Endothelial cell (in vitro differentiated cells): ENCODE results near the gene C1QA. TPM values are rescaled to one million over a fixed set of nuclear protein-coding genes. Genes with fewer than 3 reads are reported as not detected.
A peak's percentile ranks its signal among the peaks of the same experiment; 100 is the strongest.
"Not testable (repeated sequence)": the region's sequence is repeated elsewhere in the genome, so short reads cannot be mapped to it uniquely, and the experiment has no call there.

Experiments used
- DNase-seq: peaks from one replicate; pipeline ENCODE4 v3.0.0; 2021; ENCODE audit warnings: low spot score
- H3K27ac Mint-ChIP-seq: one replicate; pipeline ENCODE4 v1.8.0; 2021; ENCODE audit warnings: mixed read lengths, inconsistent platforms; ENCODE audit not compliant: unreplicated experiment
- H3K27me3 Mint-ChIP-seq: one replicate; pipeline ENCODE4 v1.8.0; 2021; ENCODE audit warnings: mild to moderate bottlenecking, moderate library complexity, mixed read lengths, inconsistent platforms; ENCODE audit not compliant: unreplicated experiment
- H3K36me3 Mint-ChIP-seq: one replicate; pipeline ENCODE4 v1.8.0; 2021; ENCODE audit warnings: mild to moderate bottlenecking, low read depth, mixed read lengths, inconsistent platforms; ENCODE audit not compliant: unreplicated experiment
- H3K4me1 Mint-ChIP-seq: one replicate; pipeline ENCODE4 v1.8.0; 2021; ENCODE audit warnings: mild to moderate bottlenecking, mixed read lengths, inconsistent platforms; ENCODE audit not compliant: unreplicated experiment
- H3K4me3 Mint-ChIP-seq: one replicate; pipeline ENCODE4 v1.8.0; 2021; ENCODE audit warnings: mild to moderate bottlenecking, mixed read lengths, inconsistent platforms; ENCODE audit not compliant: unreplicated experiment
- H3K9me3 Mint-ChIP-seq: one replicate; pipeline ENCODE4 v1.8.0; 2021; ENCODE audit warnings: mixed read lengths, inconsistent platforms; ENCODE audit not compliant: unreplicated experiment
- CTCF ChIP-seq: fragments of 200-600 bp; sonication (generic); IDR thresholded peaks from one replicate; pipeline ENCODE4 v1.5.0; 2021; ENCODE audit warnings: antibody characterized with exemption; ENCODE audit not compliant: unreplicated experiment
- total RNA-seq: library from RNA; stranded (reverse); fragmentation: NEBNext Ultra II Directional; extraction: Animal tissue kit (Norgen Biotek cat#: 25700); gene quantifications from one replicate; pipeline ENCODE4 v1.2.1, GENCODE V29; 2021; ENCODE audit not compliant: unreplicated experiment

The C1QA gene
- total RNA-seq, 1 donor from 2014 or later: not detected

DNA sequence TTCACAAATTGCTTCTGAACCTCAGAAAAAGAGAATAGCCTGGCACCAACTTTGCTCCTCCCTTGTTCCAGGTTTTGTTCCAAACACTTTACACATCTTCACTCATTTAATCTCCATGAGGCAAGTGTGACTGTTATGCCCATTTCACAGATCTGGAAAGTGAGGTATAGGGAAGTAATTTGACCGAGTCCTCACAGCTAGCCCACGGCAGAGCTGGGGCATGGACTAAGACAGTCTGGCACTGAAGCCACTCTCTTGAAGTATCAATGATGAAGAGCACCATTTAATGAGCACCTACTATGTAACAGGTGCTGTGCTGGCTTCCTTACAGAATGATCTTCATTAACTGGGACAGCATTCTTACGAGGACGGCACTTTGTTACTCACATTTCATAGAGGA lies 35.6 kb downstream of the C1QA start:
- no peaks in the 10 kb centered on the region for H3K4me1 Mint-ChIP-seq
- H3K27ac Mint-ChIP-seq: no peak overlapping the region
- TF ChIP-seq CTCF: no peak
- no peaks in the 10 kb centered on the region for H3K9me3 Mint-ChIP-seq
- DNase-seq: no peak
- no peaks in the 10 kb centered on the region for H3K36me3 Mint-ChIP-seq
- H3K27me3 Mint-ChIP-seq: no peaks in the 10 kb centered on the region
- H3K4me3 Mint-ChIP-seq: no peak overlapping the region

- no peak overlapping the region for H3K27ac Mint-ChIP-seq
- TF ChIP-seq CTCF: peak; percentile 72
- no peaks in the 10 kb centered on the region for H3K27me3 Mint-ChIP-seq
- no peaks in the 10 kb centered on the region for H3K4me1 Mint-ChIP-seq
- no peaks in the 10 kb centered on the region for H3K9me3 Mint-ChIP-seq
- H3K36me3 Mint-ChIP-seq: no peaks in the 10 kb centered on the region
- DNase-seq: peak; percentile 61
- no peak overlapping the region for H3K4me3 Mint-ChIP-seq
These were observed 37.3 kb downstream of the C1QA start for GRCh38 chr1:22673486-22674409.

DNA sequence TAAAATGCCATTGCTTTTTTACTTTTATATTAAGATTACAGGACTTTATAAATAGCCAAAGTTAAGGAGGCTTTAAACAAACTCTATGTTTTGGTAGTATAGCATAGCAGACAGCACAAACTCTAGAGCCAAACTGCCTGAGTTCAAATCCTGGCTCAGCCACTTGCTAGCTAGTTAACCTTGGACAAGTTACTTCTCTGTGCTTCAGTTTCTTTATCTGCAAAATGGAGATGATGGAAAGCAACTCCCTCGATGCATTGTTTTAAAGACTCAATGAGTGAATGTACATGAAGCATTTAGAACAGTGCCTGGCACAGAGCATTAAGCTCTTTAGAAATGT lies 38.0 kb downstream of the C1QA start:
- no peaks in the 10 kb centered on the region for H3K4me1 Mint-ChIP-seq
- H3K36me3 Mint-ChIP-seq: no peaks in the 10 kb centered on the region
- H3K27ac Mint-ChIP-seq: no peak overlapping the region

GRCh38 chr1:22676151-22676550 lies 39.7 kb downstream of the C1QA start:
- not testable (repeated sequence) for H3K4me1 Mint-ChIP-seq, H3K4me3 Mint-ChIP-seq, H3K9me3 Mint-ChIP-seq, H3K36me3 Mint-ChIP-seq, H3K27me3 Mint-ChIP-seq, DNase-seq
- peak overlapping the region; percentile 27 for H3K27ac Mint-ChIP-seq

More for the DNA sequence above, 38.0 kb downstream of the C1QA start:
- H3K4me3 Mint-ChIP-seq: no peak overlapping the region
- DNase-seq: no peak
- no peak for TF ChIP-seq CTCF
- no peaks in the 10 kb centered on the region for H3K27me3 Mint-ChIP-seq
- H3K9me3 Mint-ChIP-seq: no peaks in the 10 kb centered on the region

GRCh38 chr1:22676916-22677583 lies 40.6 kb downstream of the C1QA start:
- no peak for TF ChIP-seq CTCF
- Mint-ChIP-seq H3K27ac (no peak overlapping the region), H3K27me3 (no peaks in the 10 kb centered on the region)

More at GRCh38 chr1:22676916-22677583, 40.6 kb downstream of the C1QA start:
- Mint-ChIP-seq H3K36me3 (no peaks in the 10 kb centered on the region), H3K4me1 (no peaks in the 10 kb centered on the region), H3K4me3 (no peak overlapping the region), H3K9me3 (no peaks in the 10 kb centered on the region)
- DNase-seq: no peak
